Skeletal muscle satellite cell (primary cell): ENCODE results near the gene TUBG1.
"Not testable (repeated sequence)": the region's sequence is repeated elsewhere in the genome, so short reads cannot be mapped to it uniquely, and the experiment has no call there.

Source experiments
- H3K27me3 ChIP-seq: 2 replicates; pipeline ENCODE4 v1.7.0; 2013; ENCODE audit warnings: low read length; ENCODE audit not compliant: control insufficient read depth, insufficient read depth
- H3K36me3 ChIP-seq: 2 replicates; pipeline ENCODE4 v1.7.0; 2013; ENCODE audit warnings: mild to moderate bottlenecking, control low read depth, low read length; ENCODE audit not compliant: insufficient read depth
- H3K4me1 ChIP-seq: 2 replicates; pipeline ENCODE4 v1.7.0; 2013; ENCODE audit warnings: low read length; ENCODE audit not compliant: control insufficient read depth, insufficient read depth
- H3K4me2 ChIP-seq: 2 replicates; pipeline ENCODE4 v1.7.0; 2013; ENCODE audit warnings: mild to moderate bottlenecking, low read length
- H3K4me3 ChIP-seq: 2 replicates; pipeline ENCODE4 v1.7.0; 2013; ENCODE audit warnings: low read length
- H3K9ac ChIP-seq: 2 replicates; pipeline ENCODE4 v1.7.0; 2013; ENCODE audit warnings: mild to moderate bottlenecking, low read depth, low read length, moderate library complexity
- H3K9me3 ChIP-seq: replicated peaks from 2 replicates; pipeline ENCODE4 v1.7.0; 2013; ENCODE audit warnings: mild to moderate bottlenecking, control low read depth, low read length

The TUBG1 gene

GRCh38 chr17:42584880-42585279, 24.6 kb upstream of the TUBG1 start:
- Histone ChIP-seq H3K9me3 (no peaks in the 10 kb centered on the region), H3K4me3 (no peak overlapping the region), H3K36me3 (peaks cover 80% of the 10 kb centered on the region)

GRCh38 chr17:42585353-42585752, 24.1 kb upstream of the TUBG1 start:
- Histone ChIP-seq H3K4me2 (no peak overlapping the region), H3K4me3 (no peak overlapping the region), H3K9ac (no peak overlapping the region), H3K36me3 (peaks cover 79% of the 10 kb centered on the region), H3K4me1 (no peaks in the 10 kb centered on the region), H3K9me3 (no peaks in the 10 kb centered on the region), H3K27me3 (no peaks in the 10 kb centered on the region)

More at GRCh38 chr17:42584880-42585279, 24.6 kb upstream of the TUBG1 start:
- Histone ChIP-seq H3K27me3 (no peaks in the 10 kb centered on the region), H3K4me1 (no peaks in the 10 kb centered on the region), H3K9ac (no peak overlapping the region), H3K4me2 (no peak overlapping the region)

- H3K4me1 ChIP-seq: no peaks in the 10 kb centered on the region
- no peak overlapping the region for H3K9ac ChIP-seq
- no peak overlapping the region for H3K4me3 ChIP-seq
- no peaks in the 10 kb centered on the region for H3K27me3 ChIP-seq
- H3K4me2 ChIP-seq: no peak overlapping the region
- H3K9me3 ChIP-seq: no peaks in the 10 kb centered on the region
- peaks cover 84% of the 10 kb centered on the region for H3K36me3 ChIP-seq
Observed at GRCh38 chr17:42586514-42587230, 22.8 kb upstream of the TUBG1 start.

- H3K9ac ChIP-seq: no peak overlapping the region
- H3K36me3 ChIP-seq: peaks cover 45% of the 10 kb centered on the region
- H3K4me1 ChIP-seq: no peaks in the 10 kb centered on the region
- no peak overlapping the region for H3K4me3 ChIP-seq
- no peak overlapping the region for H3K4me2 ChIP-seq
- H3K9me3 ChIP-seq: no peaks in the 10 kb centered on the region
- H3K27me3 ChIP-seq: no peaks in the 10 kb centered on the region
Observed at GRCh38 chr17:42590886-42591285, 18.6 kb upstream of the TUBG1 start.

GRCh38 chr17:42591411-42591810, 18.1 kb upstream of the TUBG1 start:
- H3K36me3 ChIP-seq: peaks cover 40% of the 10 kb centered on the region

GRCh38 chr17:42596386-42596785, 13.1 kb upstream of the TUBG1 start:
- no peak overlapping the region for H3K4me3 ChIP-seq
- H3K9me3 ChIP-seq: no peaks in the 10 kb centered on the region
- H3K36me3 ChIP-seq: peaks cover 11% of the 10 kb centered on the region
- no peaks in the 10 kb centered on the region for H3K27me3 ChIP-seq
- H3K4me1 ChIP-seq: no peaks in the 10 kb centered on the region
- H3K4me2 ChIP-seq: no peak overlapping the region
- H3K9ac ChIP-seq: no peak overlapping the region

More at GRCh38 chr17:42591411-42591810, 18.1 kb upstream of the TUBG1 start:
- Histone ChIP-seq H3K9me3 (no peaks in the 10 kb centered on the region), H3K4me3 (no peak overlapping the region), H3K4me2 (no peak overlapping the region), H3K27me3 (no peaks in the 10 kb centered on the region), H3K4me1 (no peaks in the 10 kb centered on the region), H3K9ac (no peak overlapping the region)

- no peak overlapping the region for H3K4me3 ChIP-seq
Observed at GRCh38 chr17:42598905-42599304, 10.6 kb upstream of the TUBG1 start.

GRCh38 chr17:42603318-42603717, 6.2 kb upstream of the TUBG1 start:
- H3K9me3 ChIP-seq: no peaks in the 10 kb centered on the region
- no peaks in the 10 kb centered on the region for H3K27me3 ChIP-seq
- no peak overlapping the region for H3K4me3 ChIP-seq
- no peak overlapping the region for H3K4me2 ChIP-seq
- H3K9ac ChIP-seq: no peak overlapping the region
- H3K4me1 ChIP-seq: peaks cover 11% of the 10 kb centered on the region
- peaks cover 8% of the 10 kb centered on the region for H3K36me3 ChIP-seq

More at GRCh38 chr17:42598905-42599304, 10.6 kb upstream of the TUBG1 start:
- H3K36me3 ChIP-seq: peaks cover 8% of the 10 kb centered on the region
- H3K4me1 ChIP-seq: no peaks in the 10 kb centered on the region
- no peak overlapping the region for H3K4me2 ChIP-seq
- H3K9me3 ChIP-seq: no peaks in the 10 kb centered on the region
- H3K27me3 ChIP-seq: no peaks in the 10 kb centered on the region
- H3K9ac ChIP-seq: no peak overlapping the region

- Histone ChIP-seq H3K9ac (peak overlapping the region; percentile 93), H3K4me3 (peak overlapping the region; percentile 94), H3K4me2 (peak overlapping the region; percentile 89), H3K27me3 (no peaks in the 10 kb centered on the region), H3K9me3 (no peaks in the 10 kb centered on the region), H3K36me3 (peaks cover 14% of the 10 kb centered on the region), H3K4me1 (peaks cover 15% of the 10 kb centered on the region)
Observed at GRCh38 chr17:42607769-42608168, 1.7 kb upstream of the TUBG1 start.

GRCh38 chr17:42608305-42609181, 940 bp upstream of the TUBG1 start:
- no peaks in the 10 kb centered on the region for H3K27me3 ChIP-seq
- peaks cover 15% of the 10 kb centered on the region for H3K4me1 ChIP-seq
- peaks cover 19% of the 10 kb centered on the region for H3K36me3 ChIP-seq
- peak overlapping the region; percentile 93 for H3K9ac ChIP-seq
- no peaks in the 10 kb centered on the region for H3K9me3 ChIP-seq
- H3K4me2 ChIP-seq: peak overlapping the region; percentile 89
- peak overlapping the region; percentile 94 for H3K4me3 ChIP-seq

- H3K27me3 ChIP-seq, H3K9me3 ChIP-seq: not testable (repeated sequence)
- Histone ChIP-seq H3K4me1 (peaks cover 15% of the 10 kb centered on the region), H3K36me3 (peaks cover 30% of the 10 kb centered on the region), H3K4me3 (peak overlapping the region; percentile 91), H3K4me2 (peak overlapping the region; percentile 89), H3K9ac (peak overlapping the region; percentile 84)
Observed at GRCh38 chr17:42609814-42610801, 625 bp downstream of the TUBG1 start.
